Stimulated activated CD4-positive, alpha-beta T cell treated with anti-CD3 and anti-CD28 coated beads, Interleukin-2, amount 100 ng/mL, for 48 hours (primary cell): ENCODE data around the gene USP2.

Experiments
- DNase-seq, 2 donors: peaks; one replicate each; pipeline ENCODE4 v3.0.0-alpha.2; 2020

USP2 gene, protein sequence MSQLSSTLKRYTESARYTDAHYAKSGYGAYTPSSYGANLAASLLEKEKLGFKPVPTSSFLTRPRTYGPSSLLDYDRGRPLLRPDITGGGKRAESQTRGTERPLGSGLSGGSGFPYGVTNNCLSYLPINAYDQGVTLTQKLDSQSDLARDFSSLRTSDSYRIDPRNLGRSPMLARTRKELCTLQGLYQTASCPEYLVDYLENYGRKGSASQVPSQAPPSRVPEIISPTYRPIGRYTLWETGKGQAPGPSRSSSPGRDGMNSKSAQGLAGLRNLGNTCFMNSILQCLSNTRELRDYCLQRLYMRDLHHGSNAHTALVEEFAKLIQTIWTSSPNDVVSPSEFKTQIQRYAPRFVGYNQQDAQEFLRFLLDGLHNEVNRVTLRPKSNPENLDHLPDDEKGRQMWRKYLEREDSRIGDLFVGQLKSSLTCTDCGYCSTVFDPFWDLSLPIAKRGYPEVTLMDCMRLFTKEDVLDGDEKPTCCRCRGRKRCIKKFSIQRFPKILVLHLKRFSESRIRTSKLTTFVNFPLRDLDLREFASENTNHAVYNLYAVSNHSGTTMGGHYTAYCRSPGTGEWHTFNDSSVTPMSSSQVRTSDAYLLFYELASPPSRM

DNA sequence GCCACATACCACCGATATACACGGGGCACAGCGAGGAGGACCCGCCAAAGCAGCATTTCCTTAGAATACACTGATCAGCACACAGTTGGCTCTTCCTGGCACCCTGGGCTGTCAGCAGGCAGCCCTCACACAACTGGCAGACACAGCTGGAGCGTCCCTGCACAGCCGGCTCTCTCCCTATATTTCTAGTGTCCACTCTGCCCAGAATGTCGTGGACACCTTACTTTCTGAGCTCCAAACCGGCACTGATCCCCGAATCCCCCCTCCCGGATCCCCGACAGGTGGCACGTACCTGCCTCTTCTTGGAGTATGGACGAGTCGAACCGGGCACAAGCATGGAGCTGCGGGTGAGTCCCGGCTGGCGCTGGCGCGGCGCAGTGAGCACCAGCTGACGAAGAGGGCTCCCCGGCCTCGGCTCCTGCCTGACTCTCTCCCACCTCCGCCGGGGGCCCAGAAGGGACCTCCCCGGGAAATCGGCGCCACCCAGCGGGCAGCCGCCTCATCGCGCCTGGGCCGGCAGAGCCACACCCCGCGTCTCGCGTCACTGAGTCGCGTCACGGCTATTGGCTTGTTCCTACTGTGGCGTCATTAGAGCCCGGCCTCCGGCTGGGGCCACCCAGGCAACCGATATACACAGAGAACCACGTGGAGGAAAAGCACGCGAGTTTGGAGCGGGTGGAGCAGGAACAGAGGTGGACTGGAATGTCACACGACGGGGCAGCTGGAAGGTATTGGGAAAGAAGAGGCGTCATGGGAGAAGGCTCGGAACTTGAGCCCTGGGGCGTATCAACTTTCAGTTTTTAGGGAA is at the start of gene USP2:
TSS of gene USP2 (minus strand) at position 510 of the 808 bp plus-strand sequence. CDS start 8,210 bp downstream, outside the sequence.
- peak; percentile 98 to 99 for DNase-seq

DNA sequence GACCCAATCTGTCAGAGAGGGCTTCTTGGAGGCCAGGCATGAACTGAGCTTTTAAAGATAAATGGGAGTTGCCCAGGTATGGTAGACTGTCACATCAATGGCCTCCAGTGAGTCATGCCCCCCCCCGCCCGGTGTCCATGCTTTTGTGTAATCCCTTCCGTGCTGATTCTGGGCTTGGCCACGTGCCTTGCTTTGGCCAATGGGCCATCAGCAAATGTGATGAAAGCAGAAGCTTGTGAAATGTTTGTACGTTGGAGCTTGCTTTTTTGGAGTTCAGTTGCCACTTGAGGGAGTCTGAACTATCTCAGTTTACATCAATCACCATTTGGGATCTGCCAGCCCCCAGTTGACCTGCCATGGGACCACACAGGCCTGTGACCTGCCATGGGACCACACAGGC is 45.8 kb upstream of the USP2 start:
- no peak for DNase-seq

DNA sequence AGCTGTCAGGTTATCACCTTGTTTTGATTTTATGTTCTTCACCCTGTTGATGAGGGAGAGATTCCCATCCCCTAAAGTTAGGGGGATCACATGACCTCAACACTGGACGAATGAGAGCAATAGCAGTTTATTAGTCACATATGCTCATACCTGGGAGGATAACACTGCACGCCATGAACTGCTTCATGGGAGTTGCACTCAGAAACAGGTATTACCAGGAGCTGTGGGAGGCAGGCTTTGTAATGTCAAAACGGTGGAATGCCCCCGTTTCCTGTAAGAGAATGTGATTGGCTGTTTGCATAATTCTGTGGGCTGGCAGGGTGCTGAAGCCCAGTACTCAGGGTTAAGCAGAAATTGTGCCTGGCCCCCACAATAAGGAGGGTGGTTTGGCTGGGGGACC is 44.7 kb upstream of the USP2 start:
- no peak for DNase-seq

DNA sequence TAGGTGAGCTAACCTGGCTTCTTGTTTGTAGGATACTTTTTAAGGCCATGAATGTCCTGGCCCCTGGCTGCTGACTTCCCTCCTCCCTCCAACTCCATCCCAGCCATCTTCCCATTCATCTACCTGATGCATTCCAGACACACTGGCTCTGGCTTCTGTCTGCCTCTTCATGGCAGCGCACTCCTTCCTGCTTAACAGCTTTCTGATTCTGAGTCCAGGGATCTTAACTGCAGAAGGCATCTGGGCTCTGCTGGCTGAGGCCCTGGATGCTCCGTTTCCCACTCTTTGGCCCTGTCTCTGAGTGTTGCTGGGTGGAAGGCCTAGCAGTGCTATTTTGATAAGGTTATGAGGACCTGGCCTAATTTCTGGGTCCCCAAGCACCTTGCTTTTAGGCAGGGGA is 43.3 kb upstream of the USP2 start:
- DNase-seq = no peak

DNA sequence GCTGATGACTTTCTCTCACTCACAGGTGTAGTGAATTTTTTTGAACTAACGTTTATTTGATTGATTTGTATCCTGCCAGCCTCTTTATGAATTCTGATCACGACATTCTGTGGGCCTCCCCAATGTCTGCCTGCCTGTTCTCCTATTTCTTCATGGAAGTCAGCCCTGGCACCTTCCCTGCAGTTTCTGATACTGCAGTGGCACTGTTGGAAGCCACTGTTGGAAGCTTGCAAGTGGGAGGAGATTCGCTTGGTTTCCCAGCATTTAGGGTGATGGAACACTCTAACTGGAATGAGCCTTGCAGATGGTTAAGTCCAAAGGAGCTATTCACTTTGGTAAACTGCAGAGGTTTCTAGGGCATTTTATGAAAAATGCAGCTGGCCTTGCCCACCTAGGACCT is 42.8 kb upstream of the USP2 start:
- no peak for DNase-seq

DNA sequence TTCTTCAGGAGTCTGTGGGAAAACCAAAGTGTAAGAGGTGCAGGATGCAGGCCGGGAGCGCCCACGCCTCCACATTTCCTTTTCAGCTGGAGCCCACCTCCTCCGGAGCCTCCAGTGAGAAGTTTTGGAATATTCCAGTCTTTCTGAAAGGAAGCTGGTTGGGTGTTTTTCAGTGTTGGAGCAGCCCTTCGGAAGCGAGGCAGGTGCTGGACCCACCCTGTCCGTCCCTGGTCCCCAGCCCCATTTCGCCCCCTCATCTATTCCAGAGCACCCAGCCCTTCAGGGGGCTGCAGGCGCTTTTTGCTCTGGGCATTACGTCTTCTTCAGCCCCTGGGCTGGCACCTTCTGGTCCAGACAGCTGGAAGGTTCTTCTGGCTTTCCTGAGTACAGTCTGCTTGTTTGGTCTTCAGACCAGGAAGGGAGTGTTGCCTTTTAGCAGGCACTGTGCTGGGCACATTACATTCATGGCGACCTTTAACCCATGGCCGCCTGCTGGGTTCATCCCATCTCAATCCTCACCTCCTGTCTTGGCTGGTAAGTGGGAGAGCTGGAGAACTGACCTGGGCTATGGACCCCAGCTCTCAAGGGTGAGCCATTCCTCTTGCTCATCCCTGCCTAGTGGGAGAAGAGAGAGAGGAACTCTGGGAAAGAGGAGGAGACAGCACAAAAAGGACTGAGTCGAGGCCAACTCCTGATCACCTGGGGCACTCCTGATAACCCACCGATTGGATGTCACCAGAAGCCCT is 42.2 kb upstream of the USP2 start:
- no peak for DNase-seq

DNA sequence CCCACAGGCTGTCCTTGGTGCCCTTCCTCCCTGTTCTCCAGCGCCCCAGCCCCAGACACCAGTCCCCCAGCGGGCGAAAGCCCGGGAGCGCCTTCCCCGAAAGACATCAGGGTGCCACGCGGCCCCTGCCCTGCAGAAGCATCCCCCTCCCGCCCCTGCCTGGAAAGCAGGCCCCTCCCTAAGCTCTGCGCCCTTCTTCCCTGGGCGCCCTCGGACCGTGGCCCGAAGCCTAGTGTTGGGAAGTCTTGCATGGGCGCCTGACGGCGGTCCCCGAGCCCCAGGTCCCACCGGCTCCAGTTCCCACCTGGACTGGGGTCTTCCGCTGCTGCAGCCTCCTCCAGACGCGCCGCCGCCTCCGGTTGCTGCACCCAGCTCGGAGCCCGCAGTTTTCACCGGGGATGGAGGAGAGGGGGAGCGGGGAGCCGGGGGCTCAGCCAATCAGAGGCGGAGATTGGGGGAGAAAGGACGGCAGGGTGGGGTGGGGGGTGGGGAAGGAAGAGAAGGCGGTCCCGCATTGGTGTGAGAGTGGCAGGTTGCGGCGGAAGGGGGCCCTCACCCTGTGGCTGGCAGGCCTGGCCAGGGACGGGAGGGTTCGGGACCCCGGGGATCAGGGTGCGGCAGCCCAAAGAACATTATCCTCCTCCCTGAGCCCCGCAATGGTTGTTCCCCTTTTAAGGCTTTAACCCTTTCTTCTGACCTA is 41.5 kb upstream of the USP2 start, which contains the start of gene THY1:
TSS of gene THY1 (minus strand) at position 364 of the 700 bp plus-strand sequence. CDS start 2,267 bp downstream, outside the sequence.
- DNase-seq = no peak

DNA sequence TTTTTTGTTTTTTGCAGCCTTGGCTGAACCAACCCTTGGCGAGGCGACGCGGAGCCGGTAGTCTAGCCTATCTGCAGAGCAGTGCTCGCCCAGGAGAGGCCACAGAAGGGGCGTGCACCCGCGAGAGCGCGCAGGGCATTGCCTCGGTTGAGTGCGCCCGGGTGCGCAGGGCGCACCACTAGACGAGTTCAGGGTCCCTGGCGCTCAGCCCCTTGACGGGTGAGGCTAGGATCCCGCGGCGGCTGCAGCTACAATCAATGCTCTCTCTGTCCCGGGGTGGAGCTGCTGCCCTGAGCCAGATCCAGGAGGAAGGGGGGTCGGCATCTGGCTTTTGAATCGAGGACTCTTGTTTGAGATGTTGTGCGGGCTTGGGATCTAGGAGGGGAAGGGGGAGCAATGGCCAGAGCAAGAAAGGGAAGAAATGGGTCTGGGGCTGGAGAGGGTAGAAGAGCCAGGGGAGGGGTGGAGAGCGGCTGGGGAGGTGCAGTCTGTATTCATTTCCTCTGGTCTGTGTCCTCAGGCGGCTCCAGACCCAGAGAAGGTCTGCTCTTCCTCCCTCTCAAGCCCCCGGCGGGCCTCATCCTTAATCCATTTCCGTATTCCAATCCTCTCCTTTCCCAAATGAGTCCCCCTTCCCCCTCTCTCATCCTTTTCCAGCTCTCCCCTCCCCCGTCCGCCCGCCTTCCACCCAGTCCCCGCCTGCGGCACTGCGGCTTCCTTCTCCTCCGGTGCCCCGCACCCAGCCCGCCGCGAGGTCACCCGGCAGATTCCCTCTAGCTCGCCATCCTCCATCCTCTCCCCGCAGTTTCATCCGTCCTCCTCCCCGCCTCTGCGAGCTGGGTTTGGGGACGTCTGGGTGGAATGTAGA is 40.7 kb upstream of the USP2 start:
- DNase-seq = no peak

DNA sequence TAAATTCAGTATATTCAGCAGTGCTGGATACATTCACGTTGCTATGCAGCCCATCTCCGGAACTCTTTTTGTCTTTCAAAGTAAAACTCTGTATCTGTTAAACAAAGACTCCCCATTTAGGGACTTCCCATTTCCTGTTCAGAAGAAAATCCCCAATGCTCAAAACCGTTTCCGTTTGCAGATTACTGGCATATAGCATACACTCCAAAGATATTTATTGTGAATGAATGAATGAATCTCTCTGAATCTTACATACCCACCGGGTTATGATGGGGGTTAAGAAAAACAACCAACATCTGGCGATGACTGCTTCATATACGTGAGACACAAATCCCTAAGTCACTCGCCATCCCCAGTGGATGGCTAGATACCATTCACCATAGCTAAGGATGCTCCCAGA is 39.9 kb upstream of the USP2 start:
- DNase-seq = no peak

DNA sequence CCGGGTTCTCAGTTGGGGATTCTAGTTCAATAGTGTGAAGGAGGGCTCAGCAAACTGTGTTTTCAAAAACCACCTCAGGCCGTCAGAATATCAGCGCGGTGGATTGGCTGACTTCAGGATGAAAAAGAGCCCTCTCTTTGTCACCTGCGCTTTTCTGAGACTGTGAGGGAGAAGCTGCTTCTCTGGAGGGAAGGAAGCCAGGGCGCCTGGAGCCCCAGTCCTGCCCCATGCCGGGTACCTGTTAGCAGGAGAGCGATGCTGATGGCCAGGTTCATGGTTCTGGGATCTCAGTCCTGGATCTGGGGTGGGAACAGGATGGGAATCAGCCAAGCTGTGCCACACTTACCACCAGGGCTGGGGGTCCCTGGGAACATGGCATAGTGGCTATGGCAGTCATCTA is 39.1 kb upstream of the USP2 start:
- no peak for DNase-seq

DNA sequence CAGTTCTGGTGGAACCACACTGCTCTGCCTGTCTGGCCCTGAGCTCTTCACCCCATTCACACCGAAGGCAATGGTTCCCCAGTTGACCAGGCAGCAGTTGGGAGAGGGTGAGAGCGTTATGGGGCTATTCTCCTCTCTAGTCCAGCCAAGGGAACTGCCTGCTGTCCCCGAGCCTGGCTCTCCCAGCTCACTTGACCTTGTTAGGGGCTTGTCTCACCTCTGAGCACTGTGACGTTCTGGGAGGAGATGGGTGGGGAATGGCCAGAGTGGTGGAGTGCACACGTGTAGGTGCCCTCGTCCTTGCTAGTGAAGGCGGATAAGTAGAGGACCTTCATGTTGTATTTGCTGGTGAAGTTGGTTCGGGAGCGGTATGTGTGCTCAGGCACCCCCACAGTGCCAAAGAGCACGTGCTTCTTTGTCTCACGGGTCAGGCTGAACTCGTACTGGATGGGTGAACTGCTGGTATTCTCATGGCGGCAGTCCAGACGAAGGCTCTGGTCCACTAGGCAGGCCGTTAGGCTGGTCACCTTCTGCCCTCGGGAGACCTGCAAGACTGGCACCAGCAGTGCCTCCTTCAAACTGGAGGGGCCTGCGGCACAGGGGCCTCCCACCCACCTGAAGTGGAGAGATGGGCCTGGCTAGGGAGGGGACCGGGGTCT is 38.5 kb upstream of the USP2 start:
- DNase-seq = no peak

DNA sequence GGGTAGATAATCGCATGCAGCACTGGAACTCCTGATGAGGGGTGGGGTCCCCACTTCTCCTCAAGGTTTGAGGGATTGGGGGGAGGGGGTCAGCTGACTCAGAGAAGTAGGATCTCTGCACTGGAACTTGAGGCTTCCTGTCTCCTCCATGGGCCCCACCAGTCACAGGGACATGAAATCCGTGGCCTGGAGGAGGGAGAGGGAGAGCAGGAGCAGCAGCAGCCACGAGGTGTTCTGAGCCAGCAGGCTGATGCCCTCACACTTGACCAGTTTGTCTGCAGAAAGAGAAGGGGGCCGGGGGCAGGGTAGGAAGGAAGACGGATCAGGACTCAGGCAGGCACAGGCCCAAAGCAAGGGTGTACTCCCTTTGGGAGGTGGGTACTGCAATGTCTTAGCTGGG is 37.8 kb upstream of the USP2 start:
- no peak for DNase-seq

DNA sequence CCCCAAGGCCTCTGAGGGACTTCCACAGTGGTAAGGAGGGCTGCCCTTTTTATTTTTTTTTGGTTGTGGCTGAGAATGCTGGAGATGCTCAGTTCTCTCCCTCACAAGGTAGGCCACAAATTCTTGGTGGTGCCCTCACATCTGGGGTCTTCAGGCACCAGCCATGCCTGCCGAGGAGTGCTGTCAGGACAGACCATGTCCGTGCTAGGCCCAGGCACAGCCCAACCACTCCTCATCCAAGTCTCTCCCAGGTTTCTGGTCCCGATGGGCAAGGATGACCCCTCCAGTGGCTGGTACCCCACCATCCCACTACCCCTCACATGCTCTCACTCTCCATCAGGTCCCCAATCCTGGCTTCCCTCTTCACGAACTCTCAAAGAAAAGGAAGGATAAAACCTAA is 37.3 kb upstream of the USP2 start:
- DNase-seq = no peak

DNA sequence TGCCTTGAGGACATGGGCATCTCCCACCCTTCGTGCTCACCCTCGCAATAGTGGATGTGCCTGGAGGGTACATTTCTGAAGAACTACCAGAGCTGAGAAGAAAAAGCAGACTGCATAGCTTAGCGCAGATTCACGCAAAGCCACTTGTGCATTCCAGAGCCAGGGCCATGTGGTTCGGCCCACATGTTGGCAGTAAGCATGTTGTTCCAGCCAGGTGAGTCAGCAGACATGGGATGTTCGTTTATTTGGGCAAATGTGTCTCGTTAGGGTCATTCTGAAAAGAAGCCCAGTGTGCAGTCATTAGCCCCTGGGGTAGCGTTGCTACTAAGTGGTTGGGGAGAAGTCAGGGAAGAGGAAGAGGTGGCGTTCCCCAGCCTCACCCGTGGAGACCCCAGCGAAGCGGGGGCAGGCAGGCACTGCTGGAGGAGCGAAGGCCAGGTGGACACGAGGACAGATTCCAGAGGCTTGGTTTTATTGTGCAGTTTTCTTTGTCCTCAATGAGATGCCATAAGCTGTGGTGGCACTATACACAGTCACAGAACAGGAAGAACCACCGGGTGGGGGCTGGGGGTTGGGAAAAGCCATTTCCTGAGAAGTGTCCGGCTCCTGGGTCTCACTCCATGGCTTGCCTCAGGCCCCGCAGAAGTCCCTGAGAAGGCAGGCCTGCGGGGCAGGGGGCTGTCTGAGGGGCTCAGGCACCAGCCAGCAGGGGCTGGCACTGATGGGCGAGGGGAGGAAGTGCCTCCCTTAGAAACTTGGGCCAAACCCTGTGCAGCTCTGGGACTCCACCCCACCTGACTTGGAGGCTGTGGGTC is 36.4 kb upstream of the USP2 start:
- DNase-seq = no peak

DNA sequence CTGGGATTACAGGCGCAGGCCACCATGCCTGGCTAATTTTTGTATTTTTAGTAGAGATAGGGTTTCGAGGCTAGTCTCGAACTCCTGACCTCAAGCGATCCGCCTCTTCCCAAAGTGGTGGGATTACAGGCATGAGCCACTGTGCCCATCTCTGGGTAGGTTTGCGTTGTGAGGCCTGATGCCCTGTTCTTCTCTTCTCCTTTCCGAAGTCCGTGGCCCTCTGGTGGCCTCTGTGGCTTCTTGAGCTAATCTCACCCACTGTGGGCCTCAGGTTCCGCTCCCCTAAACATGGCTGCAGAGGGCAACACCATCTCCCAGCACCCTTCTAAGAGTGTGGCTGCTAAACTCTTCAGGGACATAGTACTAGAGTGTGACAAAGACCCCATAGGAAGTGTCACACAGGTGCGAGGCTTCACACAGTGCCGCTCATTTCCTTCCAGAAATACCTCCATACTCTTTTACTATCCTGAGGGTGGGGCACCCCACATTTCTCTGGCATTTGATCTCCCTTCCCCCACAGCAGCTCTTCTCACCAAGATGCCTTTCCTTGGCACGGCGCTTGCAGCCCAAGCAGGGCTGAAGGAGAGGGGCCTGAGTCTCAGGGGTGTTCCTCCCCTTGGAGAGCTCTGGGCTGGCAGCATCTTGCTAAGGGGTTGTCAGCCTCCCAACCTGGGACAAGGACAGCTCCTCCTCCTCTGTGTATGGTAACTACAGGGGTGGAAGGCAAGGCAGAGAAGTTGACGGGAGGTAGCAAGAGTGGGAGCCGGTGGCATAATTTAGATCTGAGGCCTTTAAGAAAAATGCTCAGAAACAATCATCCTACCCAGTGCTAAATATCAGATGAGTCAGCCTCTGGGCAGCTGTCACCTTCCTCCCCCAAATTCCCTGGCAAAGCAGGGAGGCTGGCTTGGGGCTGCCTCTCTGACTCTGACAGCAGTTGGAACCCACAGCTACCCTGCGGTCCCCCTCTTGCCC is 35.4 kb upstream of the USP2 start:
- no peak for DNase-seq

DNA sequence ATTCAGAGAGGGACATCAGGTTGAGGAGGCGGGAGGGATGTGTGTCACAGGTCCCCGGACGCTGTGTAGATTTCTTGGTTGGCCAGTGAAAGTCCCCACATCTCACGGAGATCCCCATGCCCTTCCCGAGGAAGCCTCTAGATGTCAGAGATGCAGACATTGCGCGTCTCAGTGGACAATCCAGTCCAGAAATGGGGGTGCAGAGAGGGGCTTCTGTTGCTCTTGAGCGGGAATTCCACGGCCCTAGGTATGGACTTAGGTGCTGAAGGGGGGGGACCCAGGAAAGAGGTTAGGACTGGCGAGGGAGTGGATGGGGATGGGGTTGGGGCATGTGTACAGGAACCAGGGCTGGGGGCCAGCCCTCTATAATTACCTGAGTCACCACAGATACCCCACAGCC is 34.5 kb upstream of the USP2 start:
- no peak for DNase-seq

DNA sequence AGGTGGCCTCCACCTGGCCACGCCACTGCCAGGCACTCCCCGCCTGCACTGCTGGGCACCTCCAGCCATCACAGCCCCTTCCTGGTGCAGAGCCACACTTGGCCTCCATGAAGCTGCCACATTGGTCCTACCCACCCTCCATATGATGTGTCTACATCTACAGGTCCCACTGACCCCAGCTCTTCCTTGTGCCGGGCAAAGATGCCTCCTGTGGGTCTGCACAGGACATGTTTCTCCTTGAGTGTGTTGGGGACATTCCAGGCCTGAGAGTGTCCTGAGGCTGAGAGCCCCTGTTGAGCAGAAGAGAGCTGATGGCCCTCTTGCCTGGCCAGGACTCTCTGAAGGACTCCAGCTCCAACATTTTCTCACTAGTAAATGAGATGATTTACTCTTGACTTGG is 34.0 kb upstream of the USP2 start:
- no peak for DNase-seq

DNA sequence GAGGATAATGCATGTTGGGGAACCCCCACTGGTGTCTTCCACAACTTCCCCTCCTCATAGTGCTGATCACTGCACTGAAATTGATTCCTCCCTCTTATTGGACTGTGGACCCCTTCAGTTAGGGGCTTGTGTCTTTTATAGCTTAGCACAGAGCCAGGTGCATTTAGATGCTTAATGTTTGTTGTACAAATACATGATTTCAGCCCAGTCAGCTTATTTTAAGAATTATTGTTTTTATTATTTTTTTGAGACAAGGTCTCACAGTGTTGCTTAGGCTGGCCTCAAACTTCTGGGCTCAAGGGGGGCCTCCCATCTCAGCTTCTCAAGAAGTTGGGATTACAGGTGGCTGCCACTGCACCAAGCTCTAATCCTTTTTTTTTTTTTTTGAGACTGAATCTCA is 33.2 kb upstream of the USP2 start:
- DNase-seq = no peak

DNA sequence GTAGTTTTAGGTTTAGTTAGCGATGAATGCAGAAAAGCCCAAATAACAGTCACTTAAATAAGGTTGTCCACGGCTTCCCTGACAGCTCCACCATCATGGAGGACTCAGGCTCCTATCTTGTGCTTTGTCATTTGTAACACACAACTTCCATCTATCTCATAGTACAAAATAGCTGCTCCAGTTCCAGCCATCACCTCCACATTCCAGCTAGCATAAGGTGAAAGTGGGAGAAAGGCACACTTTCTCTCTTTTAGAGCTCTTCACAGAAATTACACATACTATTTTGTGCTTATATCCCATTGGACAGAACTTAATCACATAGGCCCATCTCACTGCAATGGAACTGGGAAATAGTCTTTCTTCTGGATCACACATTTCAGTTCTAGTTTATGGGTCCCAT is 32.8 kb upstream of the USP2 start:
- DNase-seq = no peak
